WERI-Rb-1 (cell line): ENCODE measurements around the gene UBR4.

Source experiments
- DNase-seq: peaks from one replicate; pipeline ENCODE4 v3.0.0-alpha.2; 2020
- H3K27ac ChIP-seq: fragments of 250-450 bp; sonication (Bioruptor Pico); 2 replicates; pipeline ENCODE4 v1.5.1; 2020; ENCODE audit warnings: mild to moderate bottlenecking, moderate library complexity
- H3K27me3 ChIP-seq: fragments of 250-450 bp; sonication (Bioruptor Pico); 2 replicates; pipeline ENCODE4 v1.5.1; 2021; ENCODE audit warnings: mild to moderate bottlenecking, low read depth, moderate library complexity; ENCODE audit not compliant: insufficient read depth, severe bottlenecking
- H3K36me3 ChIP-seq: fragments of 250-450 bp; sonication (Bioruptor Pico); 2 replicates; pipeline ENCODE4 v1.5.1; 2020; ENCODE audit warnings: mild to moderate bottlenecking, moderate library complexity
- H3K4me3 ChIP-seq: 2 replicates; pipeline ENCODE4 v1.5.1; 2011; ENCODE audit warnings: low read depth, mild to moderate bottlenecking, control low read depth, low read length
- H3K9me3 ChIP-seq: fragments of 250-450 bp; sonication (Bioruptor Pico); 2 replicates; pipeline ENCODE4 v1.5.1; 2021; ENCODE audit warnings: mild to moderate bottlenecking, moderate library complexity; ENCODE audit not compliant: severe bottlenecking
- TF ChIP-seq, protein P1 (sequence below): IDR thresholded peaks from 2 replicates; pipeline ENCODE4 v1.5.1; 2011; ENCODE audit warnings: low read depth, mild to moderate bottlenecking, control low read depth, inconsistent platforms, low read length

UBR4 gene

DNA sequence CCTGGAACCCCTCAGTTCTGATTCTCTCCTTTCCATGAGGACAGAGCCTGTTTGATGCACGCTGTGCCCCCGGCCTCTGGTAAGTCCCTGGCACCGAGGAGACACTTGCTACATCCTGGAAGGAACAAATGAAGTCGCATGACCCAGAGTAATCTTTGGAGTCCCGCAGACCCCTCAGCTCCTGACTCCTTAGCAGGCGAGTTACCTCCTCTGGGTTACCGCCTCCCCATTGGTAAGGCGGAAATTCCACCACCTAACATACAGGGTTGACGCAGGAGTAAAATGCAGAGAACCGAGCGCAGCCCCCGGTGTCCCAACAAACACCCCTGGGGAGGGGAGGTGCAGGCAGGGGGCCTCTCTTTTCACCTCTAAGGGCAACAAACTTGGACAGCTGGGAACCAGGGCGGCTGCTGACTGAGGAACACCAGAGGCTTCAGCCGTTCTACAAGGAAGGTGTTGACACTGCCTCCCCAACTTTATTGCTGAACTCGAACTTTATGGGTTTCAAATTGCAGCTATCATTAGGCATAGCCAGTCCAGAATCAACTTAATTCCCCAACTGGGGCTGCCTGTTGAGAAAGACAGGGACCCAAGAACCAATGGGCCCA lies 138.3 kb downstream of the UBR4 start:
- no peaks in the 10 kb centered on the region for H3K9me3 ChIP-seq
- no peaks in the 10 kb centered on the region for H3K27me3 ChIP-seq
- no peak for DNase-seq
- H3K4me3 ChIP-seq: no peak overlapping the region
- peaks cover 43% of the 10 kb centered on the region for H3K36me3 ChIP-seq
- TF ChIP-seq, protein P1, sequence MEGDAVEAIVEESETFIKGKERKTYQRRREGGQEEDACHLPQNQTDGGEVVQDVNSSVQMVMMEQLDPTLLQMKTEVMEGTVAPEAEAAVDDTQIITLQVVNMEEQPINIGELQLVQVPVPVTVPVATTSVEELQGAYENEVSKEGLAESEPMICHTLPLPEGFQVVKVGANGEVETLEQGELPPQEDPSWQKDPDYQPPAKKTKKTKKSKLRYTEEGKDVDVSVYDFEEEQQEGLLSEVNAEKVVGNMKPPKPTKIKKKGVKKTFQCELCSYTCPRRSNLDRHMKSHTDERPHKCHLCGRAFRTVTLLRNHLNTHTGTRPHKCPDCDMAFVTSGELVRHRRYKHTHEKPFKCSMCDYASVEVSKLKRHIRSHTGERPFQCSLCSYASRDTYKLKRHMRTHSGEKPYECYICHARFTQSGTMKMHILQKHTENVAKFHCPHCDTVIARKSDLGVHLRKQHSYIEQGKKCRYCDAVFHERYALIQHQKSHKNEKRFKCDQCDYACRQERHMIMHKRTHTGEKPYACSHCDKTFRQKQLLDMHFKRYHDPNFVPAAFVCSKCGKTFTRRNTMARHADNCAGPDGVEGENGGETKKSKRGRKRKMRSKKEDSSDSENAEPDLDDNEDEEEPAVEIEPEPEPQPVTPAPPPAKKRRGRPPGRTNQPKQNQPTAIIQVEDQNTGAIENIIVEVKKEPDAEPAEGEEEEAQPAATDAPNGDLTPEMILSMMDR: no peak
- no peak overlapping the region for H3K27ac ChIP-seq

DNA sequence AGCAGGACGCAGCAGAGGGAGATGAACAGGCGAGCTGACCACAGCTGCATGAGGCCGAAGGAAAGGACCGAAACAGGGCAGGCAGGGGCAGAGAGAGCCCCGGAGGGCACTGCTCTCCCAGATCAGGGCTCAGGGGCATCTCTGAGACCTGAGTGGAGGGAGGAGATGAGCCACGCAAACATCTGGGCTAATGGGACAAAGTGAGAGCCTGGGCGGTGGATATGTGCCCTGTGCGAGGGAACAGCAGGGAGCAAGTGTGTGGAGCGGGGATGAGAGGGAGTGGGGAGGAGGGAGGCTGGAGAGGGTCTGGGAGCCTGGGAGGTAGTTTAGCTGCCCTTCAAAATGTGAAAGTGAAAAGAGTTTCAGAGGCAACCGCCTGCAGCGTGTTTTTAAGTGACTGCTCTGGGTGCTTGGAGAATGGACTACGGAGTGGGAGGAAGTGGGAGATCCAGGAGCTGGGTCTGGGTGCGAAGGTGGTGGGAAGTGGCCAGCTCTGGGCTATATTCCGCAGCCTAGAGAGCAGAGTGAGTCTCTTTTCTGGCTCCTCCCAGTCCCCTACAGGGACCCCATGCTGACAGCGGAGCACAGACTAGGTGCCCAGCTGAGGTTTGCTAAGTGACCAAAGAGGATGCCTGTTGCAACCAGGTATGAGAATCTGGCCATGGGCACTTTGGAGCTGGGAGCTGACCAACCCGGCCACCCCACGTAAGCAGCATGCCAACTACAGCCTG lies 139.0 kb downstream of the UBR4 start:
- H3K27me3 ChIP-seq: no peaks in the 10 kb centered on the region
- H3K36me3 ChIP-seq: peaks cover 36% of the 10 kb centered on the region
- no peaks in the 10 kb centered on the region for H3K9me3 ChIP-seq
- no peak for DNase-seq
- TF ChIP-seq, protein P1: no peak
- no peak overlapping the region for H3K4me3 ChIP-seq
- H3K27ac ChIP-seq: no peak overlapping the region

GRCh38 chr1:19070197-19070651 lies 139.8 kb downstream of the UBR4 start:
- TF ChIP-seq, protein P1: no peak
- Histone ChIP-seq H3K36me3 (peaks cover 28% of the 10 kb centered on the region), H3K27me3 (no peaks in the 10 kb centered on the region), H3K4me3 (no peak overlapping the region), H3K9me3 (no peaks in the 10 kb centered on the region), H3K27ac (no peak overlapping the region)
- DNase-seq: no peak

GRCh38 chr1:19068639-19069276 lies 141.3 kb downstream of the UBR4 start:
- TF ChIP-seq, protein P1: no peak
- Histone ChIP-seq H3K36me3 (peaks cover 13% of the 10 kb centered on the region), H3K27me3 (no peaks in the 10 kb centered on the region), H3K27ac (no peak overlapping the region), H3K4me3 (no peak overlapping the region), H3K9me3 (no peaks in the 10 kb centered on the region)
- no peak for DNase-seq

DNA sequence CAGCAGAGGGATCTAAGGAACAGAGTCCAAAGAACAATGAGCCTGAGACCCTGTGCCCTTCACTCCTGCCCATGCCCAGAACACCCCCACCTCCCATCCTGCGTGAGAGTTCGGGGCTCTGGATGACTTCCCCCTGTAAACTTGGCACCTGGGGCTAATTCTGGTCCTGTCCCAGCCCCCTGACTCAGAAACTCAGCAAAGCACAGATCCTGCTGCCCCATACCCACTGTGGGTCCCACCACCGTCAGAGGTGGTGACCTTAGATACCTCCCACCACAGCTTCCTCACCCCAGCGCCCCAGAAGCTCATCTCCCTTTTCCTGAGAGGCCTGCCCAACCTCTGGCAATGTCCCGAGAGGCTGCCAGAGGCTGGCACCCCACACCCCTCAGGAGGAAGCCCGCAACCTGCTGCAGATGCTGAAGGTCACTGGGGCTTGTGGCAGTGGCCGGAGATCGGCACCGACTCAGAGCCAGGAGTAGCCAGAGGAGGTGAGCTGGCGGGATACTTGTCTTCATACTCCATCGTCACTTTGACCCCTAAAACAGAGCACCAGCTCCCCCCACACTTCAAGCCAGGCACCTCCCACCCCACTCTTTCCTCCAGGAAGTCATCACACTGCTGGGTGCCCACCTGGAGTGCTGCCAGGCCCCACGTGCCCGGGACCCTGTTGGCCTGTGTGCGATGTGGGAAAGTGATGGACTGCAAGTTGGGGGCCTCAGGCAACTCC lies 142.0 kb downstream of the UBR4 start:
- Histone ChIP-seq H3K27me3 (no peaks in the 10 kb centered on the region), H3K36me3 (peaks cover 6% of the 10 kb centered on the region), H3K9me3 (no peaks in the 10 kb centered on the region), H3K4me3 (no peak overlapping the region), H3K27ac (no peak overlapping the region)
- TF ChIP-seq, protein P1: no peak
- no peak for DNase-seq
